ENCODE measurements around the gene PPP4R1. TPM values are rescaled to one million over a fixed set of nuclear protein-coding genes. Genes with fewer than 3 reads are reported as not detected.

Gene PPP4R1
- total RNA-seq, 1 experiment from 2014 or later, result 106 TPM

DNA sequence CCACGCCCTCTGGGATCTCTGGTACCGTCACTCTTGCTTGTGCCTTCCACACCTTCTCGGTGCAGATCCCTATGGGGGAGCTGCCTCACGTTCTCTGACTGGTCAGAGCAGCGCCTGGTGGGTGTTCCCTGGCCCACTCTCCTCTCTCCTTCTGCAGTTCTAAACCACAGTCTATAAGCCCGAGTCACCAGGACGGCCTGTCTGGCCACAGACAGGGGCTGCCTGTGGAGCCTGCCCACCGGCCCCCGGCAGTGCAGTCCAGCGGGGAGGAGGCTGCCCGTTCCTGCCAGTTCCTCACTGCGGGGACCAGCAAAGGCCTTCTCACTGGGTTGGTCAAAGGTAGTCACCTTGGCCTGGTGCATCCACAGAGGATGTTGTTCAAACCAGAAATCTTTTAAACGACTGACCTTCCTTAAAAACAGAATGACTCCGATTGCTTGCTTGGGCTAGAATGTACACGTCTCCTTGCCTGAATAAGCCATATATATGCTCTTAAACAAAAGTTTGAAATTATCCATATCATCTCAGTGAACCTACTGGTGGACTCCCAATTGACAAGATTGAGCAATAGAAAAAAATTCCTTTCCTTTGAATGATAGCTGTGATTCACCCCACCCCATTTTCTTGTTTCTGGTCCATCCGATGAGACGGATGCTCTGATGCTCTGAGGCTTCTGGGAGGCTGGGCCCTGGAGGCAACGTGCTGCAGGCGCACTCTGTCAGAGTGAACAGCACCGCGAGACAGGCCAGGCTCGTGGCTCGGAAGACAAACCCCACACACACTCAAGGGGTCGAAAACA is 77.8 kb downstream of the PPP4R1 start:
- Histone ChIP-seq H3K27me3 (ENCODE audit: insufficient read depth, low read length) (no peaks in the 10 kb centered on the region), H2BK120ac (ENCODE audit: low read depth, low read length, poor library complexity, severe bottlenecking) (no peak overlapping the region), H3K23ac (ENCODE audit: insufficient read length, low read depth, low read length) (no peak overlapping the region), H3K9ac (ENCODE audit: extremely low read depth, insufficient read length, low read length) (no peak overlapping the region), H3K56ac (ENCODE audit: insufficient read length, low read depth, low read length) (no peak overlapping the region), H3K79me2 (ENCODE audit: insufficient read depth, low read length) (no peaks in the 10 kb centered on the region), H2AFZ (ENCODE audit: low read length) (no peak overlapping the region), H2BK20ac (ENCODE audit: low read depth, low read length, poor library complexity, severe bottlenecking) (no peak overlapping the region), H4K8ac (replicated peaks; ENCODE audit: insufficient read length, low read depth, low read length) (no peak overlapping the region), H4K5ac (ENCODE audit: insufficient read length, low read depth, low read length) (no peak overlapping the region), H3K23me2 (ENCODE audit: insufficient read length, low read depth, low read length, poor library complexity, severe bottlenecking) (no peaks in the 10 kb centered on the region), H3K4me2 (ENCODE audit: insufficient read depth, insufficient read length, low read length) (no peak overlapping the region), H2AK5ac (ENCODE audit: insufficient read length, low read length) (no peak overlapping the region), H4K91ac (ENCODE audit: insufficient read length, low read depth, low read length) (no peak overlapping the region), H2BK15ac (ENCODE audit: low read depth, low read length) (no peak overlapping the region), H2BK12ac (ENCODE audit: insufficient read length, low read depth, low read length) (no peak overlapping the region), H3K9me3 (ENCODE audit: control insufficient read depth, low read depth, low read length) (no peaks in the 10 kb centered on the region), H2BK5ac (ENCODE audit: insufficient read length, low read length) (no peak overlapping the region), H3K27ac (ENCODE audit: insufficient read length, low read depth, low read length) (no peak overlapping the region), H3K18ac (ENCODE audit: insufficient read length, low read depth, low read length) (no peak overlapping the region), H4K20me1 (ENCODE audit: control insufficient read depth, insufficient read depth, insufficient read length) (no peaks in the 10 kb centered on the region), H3T11ph (ENCODE audit: low read length) (no peak overlapping the region), H3K4me1 (ENCODE audit: insufficient read depth, low read length) (no peaks in the 10 kb centered on the region; the same call in 1 of the 2 replicates), H3K79me1 (ENCODE audit: insufficient read depth, low read depth, low read length, poor library complexity, severe bottlenecking) (no peaks in the 10 kb centered on the region), H3K4ac (ENCODE audit: low read depth, low read length) (no peak overlapping the region), H3K14ac (ENCODE audit: insufficient read depth, low read length) (no peak overlapping the region)
- peak overlapping the region in 2 of 3 experiments; percentile 71 to 80; a peak in 3 of 7 replicates for H3K27ac Mint-ChIP-seq
- no peaks in the 10 kb centered on the region for H3K27me3 Mint-ChIP-seq (ENCODE audit: low read depth)
- no peak for DNase-seq
- H3K9me3 Mint-ChIP-seq, result no peaks in the 10 kb centered on the region
- TF ChIP-seq, protein P1, sequence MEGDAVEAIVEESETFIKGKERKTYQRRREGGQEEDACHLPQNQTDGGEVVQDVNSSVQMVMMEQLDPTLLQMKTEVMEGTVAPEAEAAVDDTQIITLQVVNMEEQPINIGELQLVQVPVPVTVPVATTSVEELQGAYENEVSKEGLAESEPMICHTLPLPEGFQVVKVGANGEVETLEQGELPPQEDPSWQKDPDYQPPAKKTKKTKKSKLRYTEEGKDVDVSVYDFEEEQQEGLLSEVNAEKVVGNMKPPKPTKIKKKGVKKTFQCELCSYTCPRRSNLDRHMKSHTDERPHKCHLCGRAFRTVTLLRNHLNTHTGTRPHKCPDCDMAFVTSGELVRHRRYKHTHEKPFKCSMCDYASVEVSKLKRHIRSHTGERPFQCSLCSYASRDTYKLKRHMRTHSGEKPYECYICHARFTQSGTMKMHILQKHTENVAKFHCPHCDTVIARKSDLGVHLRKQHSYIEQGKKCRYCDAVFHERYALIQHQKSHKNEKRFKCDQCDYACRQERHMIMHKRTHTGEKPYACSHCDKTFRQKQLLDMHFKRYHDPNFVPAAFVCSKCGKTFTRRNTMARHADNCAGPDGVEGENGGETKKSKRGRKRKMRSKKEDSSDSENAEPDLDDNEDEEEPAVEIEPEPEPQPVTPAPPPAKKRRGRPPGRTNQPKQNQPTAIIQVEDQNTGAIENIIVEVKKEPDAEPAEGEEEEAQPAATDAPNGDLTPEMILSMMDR (conservative IDR thresholded peaks at IDR 0.05), result no peak
- no CpG with 5 or more reads among the region's 24 CpGs for WGBS (ENCODE audit: extremely low coverage, insufficient read length, low lambda C conversion rate)
- peaks cover 13% of the 10 kb centered on the region in 2 experiments for H3K4me1 Mint-ChIP-seq
- H3K36me3 Mint-ChIP-seq (ENCODE audit: insufficient read depth in 1 of 3, low read depth in 3 of 3), result peaks cover 23 to 43% (median 29%) of the 10 kb centered on the region in 3 experiments; a peak in 6 of 7 replicates
- H3K4me3 Mint-ChIP-seq, result no peak overlapping the region

Data from H9 (cell line).